Measurements from ENCODE around the gene SETD4. TPM values are rescaled to one million over a fixed set of nuclear protein-coding genes. Genes with fewer than 3 reads are reported as not detected.
"Not testable (repeated sequence)": the region's sequence is repeated elsewhere in the genome, so short reads cannot be mapped to it uniquely, and the experiment has no call there.

SETD4 gene
- total RNA-seq, 1 experiment from 2014 or later, result 4.4 TPM

DNA sequence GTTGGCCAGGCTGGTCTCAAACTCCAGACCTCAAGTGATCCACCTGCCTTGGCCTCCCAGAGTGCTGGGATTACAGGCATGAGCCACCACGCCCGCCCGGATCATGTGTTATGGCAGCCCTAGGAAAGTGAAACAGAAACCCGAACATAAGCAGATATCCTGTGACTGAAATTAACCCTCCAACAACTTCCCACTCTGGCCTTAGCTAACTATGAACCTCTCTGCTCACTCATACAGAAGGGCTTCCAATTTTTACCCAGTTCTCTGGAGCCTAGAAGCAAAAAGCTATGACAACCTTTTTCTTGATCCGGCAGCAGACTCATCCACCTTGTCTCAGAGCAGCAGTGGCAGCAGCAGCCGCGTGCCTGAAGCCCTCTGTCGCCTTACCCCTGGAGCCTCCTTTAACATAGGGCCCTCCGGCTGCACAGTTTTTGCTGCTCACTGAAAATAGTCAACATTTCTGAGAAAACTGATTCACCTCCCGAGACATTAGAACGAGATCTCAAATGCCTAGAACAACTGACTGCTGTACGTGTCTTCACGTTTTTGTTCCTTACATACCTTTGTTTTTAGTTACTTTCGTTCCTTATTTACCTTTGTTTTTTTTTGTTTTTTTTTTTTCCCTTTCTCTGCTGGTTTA is 18.8 kb upstream of the SETD4 start:
- DNase-seq (ENCODE audit: low spot score), result no peak

GRCh38 chr21:36077758-36078157 is 17.4 kb upstream of the SETD4 start:
- no peak for DNase-seq (ENCODE audit: low spot score)

GRCh38 chr21:36076878-36077655 is 16.7 kb upstream of the SETD4 start:
- DNase-seq (ENCODE audit: low spot score), result no peak

DNA sequence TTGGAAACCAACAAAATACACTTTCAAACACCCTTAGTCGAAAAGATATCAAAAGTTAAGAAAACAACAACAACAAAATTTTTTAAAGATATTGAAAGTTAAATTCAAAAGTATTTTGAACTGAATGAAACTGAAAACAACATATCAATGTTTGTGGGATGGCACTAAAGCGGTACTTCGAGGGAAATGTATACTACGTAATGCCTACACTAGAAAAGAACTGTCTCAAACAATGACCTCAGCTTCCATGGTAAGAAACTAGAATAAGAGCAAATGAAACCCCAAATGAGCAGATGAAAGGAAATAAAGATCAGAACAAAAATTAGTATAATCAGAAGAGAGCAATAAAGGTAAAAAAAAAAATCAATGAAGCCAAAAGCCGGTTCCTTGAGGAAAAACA is 15.6 kb upstream of the SETD4 start:
- no peak for DNase-seq (ENCODE audit: low spot score)

DNA sequence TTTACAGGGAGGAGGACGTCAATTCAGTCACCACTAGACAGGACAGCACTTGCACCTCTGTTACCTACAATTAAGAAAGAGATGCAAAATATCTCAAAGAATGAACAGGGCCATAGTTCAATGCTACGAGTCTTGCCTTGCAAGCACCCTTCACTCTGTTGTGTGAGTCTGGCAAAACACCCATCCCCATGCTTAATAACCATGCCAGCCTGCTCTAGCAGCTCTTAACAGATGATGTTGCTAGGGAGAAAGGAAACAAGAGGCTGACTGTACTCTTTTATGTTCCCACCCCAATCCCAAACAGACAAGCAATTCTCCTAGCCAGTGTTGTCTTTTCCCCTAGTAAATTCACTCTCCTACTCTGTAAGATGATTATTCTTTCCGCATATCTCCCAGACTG is 14.8 kb upstream of the SETD4 start:
- no peak for DNase-seq (ENCODE audit: low spot score)

DNA sequence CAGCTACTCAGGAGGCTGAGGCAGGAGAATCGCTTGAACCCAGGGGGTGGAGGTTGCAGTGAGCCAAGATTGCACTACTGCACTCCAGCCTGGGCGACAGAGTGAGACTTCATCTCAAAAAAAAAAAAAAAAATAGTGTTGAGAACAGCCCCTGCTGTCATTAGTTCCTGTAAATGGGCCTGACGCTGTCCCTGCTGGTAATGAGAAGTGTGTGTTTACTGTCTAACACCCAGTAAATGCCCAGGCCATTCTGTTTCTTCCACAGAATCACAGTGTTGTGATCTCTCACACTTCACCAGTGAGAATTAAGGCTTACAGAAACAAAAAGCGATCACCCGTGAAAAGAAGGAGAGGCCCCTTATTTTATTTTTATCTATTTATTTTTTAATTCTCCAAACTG is 13.6 kb upstream of the SETD4 start:
- not testable (repeated sequence) for DNase-seq (ENCODE audit: low spot score)

DNA sequence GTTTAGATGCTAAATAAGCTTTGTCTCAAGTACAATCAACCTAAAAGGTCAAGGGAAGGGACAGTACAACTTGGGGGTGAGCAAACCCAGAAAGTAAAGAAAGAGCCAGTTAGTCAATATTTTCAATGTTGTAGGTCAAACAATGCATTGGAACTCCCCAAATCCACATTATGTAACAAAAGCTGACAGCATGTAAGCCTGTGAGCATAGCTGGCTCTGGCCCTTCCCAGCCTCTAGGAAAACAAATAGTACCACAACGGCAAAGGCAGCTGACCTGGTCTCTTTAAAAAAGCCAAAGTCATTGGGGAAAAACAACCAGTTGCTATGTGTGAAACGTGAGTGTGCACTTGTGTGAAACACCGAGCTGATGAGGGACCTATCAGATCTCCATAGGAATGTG is 12.9 kb upstream of the SETD4 start:
- DNase-seq (ENCODE audit: low spot score), result no peak

- no peak for DNase-seq (ENCODE audit: low spot score)
These were observed 12.3 kb upstream of the SETD4 start for GRCh38 chr21:36072453-36073162.

DNA sequence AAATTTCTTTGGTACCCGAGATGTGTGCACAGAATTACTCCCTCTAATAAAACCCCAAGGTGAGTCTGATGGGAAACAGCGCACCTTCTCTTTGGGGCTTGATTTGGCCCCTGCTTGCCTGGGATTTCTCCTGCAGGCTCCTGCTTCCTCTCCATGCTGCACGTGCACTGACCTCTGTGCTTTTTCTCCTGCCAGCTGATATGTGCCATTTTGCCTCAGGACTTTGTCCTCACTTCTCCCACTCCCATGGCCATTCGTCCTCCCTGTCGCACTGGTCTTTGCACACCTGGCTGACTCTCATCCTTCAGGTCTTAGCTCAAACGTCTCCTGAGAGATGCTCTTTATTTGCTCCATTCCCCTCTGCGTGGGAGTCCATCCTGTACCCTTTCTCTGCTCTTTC is 10.7 kb upstream of the SETD4 start:
- no peak for DNase-seq (ENCODE audit: low spot score)

GRCh38 chr21:36069713-36070583 is 9.6 kb upstream of the SETD4 start, which contains the start of gene CBR1:
TSS of gene CBR1 (plus strand) at chr21:36070024. CDS start at chr21:36070116, 92 bp downstream.
- peak; percentile 77 for DNase-seq (ENCODE audit: low spot score)

GRCh38 chr21:36068748-36069398 is 8.5 kb upstream of the SETD4 start:
- DNase-seq (ENCODE audit: low spot score), result peak; percentile 1

- peak; percentile 24 for DNase-seq (ENCODE audit: low spot score)
These were observed 5.2 kb upstream of the SETD4 start for GRCh38 chr21:36065497-36066036.

DNA sequence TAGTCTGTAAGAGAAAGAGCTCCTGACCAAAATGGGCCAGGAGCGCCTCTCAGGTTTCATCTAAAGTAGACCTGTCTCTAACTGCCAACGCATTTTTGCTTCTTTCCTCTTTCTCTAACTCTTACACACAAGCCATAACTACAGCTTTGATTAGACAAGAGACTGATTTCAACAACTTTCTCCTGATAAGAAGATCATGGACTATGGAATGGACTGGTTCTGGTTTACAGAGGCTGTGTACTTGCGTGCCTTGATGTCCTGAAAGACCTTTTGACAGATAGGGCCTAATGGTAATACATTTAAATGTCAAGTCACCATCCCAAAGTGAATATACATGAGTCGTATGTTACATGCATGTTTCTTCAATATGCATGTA is 3.7 kb upstream of the SETD4 start:
- no peak for DNase-seq (ENCODE audit: low spot score)

DNA sequence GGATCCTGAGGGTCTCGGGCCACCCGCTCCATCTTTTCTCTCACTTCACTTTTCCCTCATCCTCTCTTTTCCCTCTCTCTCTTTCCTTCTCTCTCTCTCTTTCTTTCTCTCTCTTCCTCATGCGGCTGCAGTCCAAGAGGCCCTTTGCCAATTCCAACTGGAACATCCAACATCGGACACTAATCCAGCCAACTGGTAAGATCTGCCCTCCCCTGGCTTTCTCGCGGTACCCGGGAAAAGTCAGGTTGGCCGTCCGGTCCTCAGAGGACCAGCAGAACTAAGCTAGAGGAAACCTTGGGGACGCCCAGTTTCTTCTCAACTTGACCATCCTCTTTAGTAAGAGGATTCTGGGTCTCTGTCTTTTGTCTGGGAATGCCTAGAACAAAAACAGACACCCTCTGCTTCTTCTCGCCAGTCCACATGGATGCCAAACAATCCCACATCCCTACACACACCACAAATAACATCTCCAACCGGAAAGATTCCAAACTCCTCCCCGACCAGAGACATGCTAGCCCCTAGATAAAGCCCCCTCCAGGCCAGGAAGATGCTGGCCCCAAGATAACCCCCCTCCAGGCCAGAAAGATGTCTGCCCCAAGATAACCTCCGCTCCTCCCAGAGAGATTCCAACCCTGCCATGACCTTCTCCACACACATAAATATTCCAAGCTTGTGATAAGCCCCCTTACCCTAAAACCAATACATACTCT is 3.2 kb upstream of the SETD4 start:
- no peak for DNase-seq (ENCODE audit: low spot score)

DNA sequence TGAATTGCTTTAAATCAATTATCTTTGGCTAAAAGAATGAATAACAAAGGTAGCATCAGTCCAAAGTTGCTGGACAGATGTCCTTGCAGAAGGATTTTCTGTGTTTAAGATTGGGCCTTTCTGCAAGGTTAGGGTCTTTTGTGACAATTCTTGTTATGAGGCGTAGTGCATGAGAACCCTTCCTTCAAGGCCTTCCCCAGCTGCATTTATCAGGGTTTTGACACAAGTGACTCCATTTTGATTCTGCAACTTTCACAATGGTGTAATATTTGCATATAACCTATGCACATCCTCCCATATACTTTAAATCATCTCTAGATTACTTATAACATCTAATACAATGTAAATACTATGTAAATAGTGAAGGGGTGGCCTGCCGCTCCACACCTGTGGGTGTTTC is 1.1 kb upstream of the SETD4 start:
- no peak for DNase-seq (ENCODE audit: low spot score)

GRCh38 chr21:36059823-36060158 is 535 bp downstream of the SETD4 start:
- no peak for DNase-seq (ENCODE audit: low spot score)

- DNase-seq (ENCODE audit: low spot score), result no peak
These were observed 4.8 kb downstream of the SETD4 start for GRCh38 chr21:36055551-36055950.

GRCh38 chr21:36053715-36054062 is 6.6 kb downstream of the SETD4 start:
- DNase-seq (ENCODE audit: low spot score), result no peak

GRCh38 chr21:36052860-36053714 is 7.2 kb downstream of the SETD4 start:
- DNase-seq (ENCODE audit: low spot score), result no peak
